Vagina (tissue), 2 donors: ENCODE measurements around the gene CD200R1L. TPM values are rescaled to one million over a fixed set of nuclear protein-coding genes. Genes with fewer than 3 reads are reported as not detected.

Source experiments
- DNase-seq, 2 donors: peaks; one replicate each; pipeline ENCODE4 v3.0.0-alpha.2; 2017; ENCODE audit errors: extremely low spot score in 2 of 2
- H3K27ac ChIP-seq: fragments of 200-600 bp; sonication (generic); one replicate; pipeline ENCODE4 v1.5.1; 2019
- H3K27me3 ChIP-seq: fragments of 200-600 bp; sonication (generic); one replicate; pipeline ENCODE4 v1.5.1; 2019
- H3K36me3 ChIP-seq, 2 donors: fragments of 200-600 bp; sonication (generic); one replicate each; pipeline ENCODE4 v1.5.1; 2017 to 2019
- H3K4me1 ChIP-seq: fragments of 200-600 bp; sonication (generic); one replicate; pipeline ENCODE4 v1.5.1; 2019
- H3K4me3 ChIP-seq, 2 donors: fragments of 200-600 bp; sonication (generic); 1 replicate in 1 of 2; 2 replicates in 1 of 2; pipeline ENCODE4 v1.5.1; 2016 to 2019
- H3K9me3 ChIP-seq: fragments of 200-600 bp; sonication (generic); one replicate; pipeline ENCODE4 v1.5.1; 2019
- POLR2A ChIP-seq, 2 donors: fragments of 450-650 bp; IDR thresholded peaks; one replicate each; pipeline ENCODE4 v1.6.1; 2017; ENCODE audit warnings: antibody characterized with exemption in 2 of 2, mild to moderate bottlenecking in 2 of 2, moderate library complexity in 2 of 2
- POLR2AphosphoS5 ChIP-seq, 2 donors: sonication (generic); formaldehyde crosslinking; IDR thresholded peaks; one replicate each; pipeline ENCODE4 v1.9.0; 2017; ENCODE audit warnings: antibody characterized with exemption in 2 of 2, mild to moderate bottlenecking in 2 of 2, low read depth in 1 of 2; ENCODE audit not compliant: insufficient read depth in 1 of 2
- intact Hi-C: fragments of 100-400 bp; cut with DNase I; formaldehyde crosslinking; loops from one replicate; pipeline ENCODE4 v1.15.1; 2023
- total RNA-seq: library from RNA; depleted of rRNA; stranded (reverse); fragments of >200 nt; gene quantifications from one replicate; pipeline ENCODE4 v1.2.3, GENCODE V29; 2016
- TF ChIP-seq, protein P1 (sequence below), 3 experiments: fragments of 450-650 bp in 2 of 3; fragments of 200-600 bp in 1 of 3; sonication (generic) in 1 of 3; IDR thresholded peaks; one replicate each; pipeline ENCODE4 v1.5.1; 2017 to 2019; ENCODE audit warnings: antibody characterized with exemption in 3 of 3, mild to moderate bottlenecking in 2 of 3, moderate library complexity in 2 of 3

The CD200R1L gene, protein sequence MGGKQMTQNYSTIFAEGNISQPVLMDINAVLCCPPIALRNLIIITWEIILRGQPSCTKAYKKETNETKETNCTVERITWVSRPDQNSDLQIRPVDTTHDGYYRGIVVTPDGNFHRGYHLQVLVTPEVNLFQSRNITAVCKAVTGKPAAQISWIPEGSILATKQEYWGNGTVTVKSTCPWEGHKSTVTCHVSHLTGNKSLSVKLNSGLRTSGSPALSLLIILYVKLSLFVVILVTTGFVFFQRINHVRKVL
- total RNA-seq: not detected

DNA sequence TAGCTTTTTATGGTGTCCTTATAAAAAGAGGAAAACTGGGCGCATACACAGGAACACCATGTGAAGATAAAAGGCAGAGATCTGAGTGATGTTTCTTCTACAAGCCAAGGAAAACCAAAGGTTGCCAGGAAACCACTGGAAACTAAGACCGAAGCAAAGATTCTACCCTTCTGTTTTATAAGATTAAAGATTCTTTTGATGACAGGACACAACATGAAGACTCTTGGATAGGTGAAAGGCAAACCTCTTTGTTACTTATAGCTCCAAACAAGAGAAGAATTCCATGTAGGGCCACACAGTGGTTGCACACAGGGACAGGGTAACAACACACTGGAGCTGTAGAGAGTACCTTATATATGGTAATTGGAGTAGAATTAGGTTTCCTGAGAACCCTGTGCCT lies at the start of gene CD200R1L:
TSS of gene CD200R1L (minus strand) at position 101 of the 400 bp plus-strand sequence. CDS start 17,497 bp downstream, outside the sequence.
- TF ChIP-seq, protein P1, sequence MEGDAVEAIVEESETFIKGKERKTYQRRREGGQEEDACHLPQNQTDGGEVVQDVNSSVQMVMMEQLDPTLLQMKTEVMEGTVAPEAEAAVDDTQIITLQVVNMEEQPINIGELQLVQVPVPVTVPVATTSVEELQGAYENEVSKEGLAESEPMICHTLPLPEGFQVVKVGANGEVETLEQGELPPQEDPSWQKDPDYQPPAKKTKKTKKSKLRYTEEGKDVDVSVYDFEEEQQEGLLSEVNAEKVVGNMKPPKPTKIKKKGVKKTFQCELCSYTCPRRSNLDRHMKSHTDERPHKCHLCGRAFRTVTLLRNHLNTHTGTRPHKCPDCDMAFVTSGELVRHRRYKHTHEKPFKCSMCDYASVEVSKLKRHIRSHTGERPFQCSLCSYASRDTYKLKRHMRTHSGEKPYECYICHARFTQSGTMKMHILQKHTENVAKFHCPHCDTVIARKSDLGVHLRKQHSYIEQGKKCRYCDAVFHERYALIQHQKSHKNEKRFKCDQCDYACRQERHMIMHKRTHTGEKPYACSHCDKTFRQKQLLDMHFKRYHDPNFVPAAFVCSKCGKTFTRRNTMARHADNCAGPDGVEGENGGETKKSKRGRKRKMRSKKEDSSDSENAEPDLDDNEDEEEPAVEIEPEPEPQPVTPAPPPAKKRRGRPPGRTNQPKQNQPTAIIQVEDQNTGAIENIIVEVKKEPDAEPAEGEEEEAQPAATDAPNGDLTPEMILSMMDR (IDR thresholded peaks at IDR 0.05): no peak
- no peak for TF ChIP-seq POLR2AphosphoS5 (IDR thresholded peaks at IDR 0.05; ENCODE audit: insufficient read depth in 1 of 2, low read depth in 1 of 2)
- TF ChIP-seq POLR2A (IDR thresholded peaks at IDR 0.05): no peak
- intact Hi-C loops: no loop called here
- H3K9me3 ChIP-seq: peaks cover 6% of the 10 kb centered on the region
- H3K4me1 ChIP-seq: no peaks in the 10 kb centered on the region
- no peak within 1 kb of the TSS for H3K4me3 ChIP-seq
- no peak for DNase-seq
- H3K27ac ChIP-seq: no peak within 1 kb of the TSS
- no peaks in the 10 kb centered on the region for H3K27me3 ChIP-seq
- H3K36me3 ChIP-seq: no peaks in the 10 kb centered on the region

DNA sequence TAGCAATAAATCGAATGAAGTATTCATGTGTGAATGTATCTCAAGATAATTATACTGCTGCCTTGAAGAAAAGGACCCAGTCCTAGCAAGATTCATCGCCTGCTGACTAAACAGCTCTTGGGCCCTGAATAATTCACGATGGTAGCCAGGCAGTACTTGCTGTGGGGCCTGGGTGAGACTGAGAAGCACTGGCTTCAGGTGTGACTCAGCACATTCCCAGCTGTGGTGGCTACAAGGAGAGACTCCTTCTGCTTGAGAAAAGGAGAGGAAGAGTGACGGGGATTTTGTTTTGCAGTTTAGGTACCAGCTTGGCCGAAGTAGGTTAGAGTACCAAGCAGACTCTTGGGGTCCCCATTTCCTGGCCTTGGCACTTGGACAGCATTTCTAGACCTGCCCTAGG lies 47.6 kb upstream of the CD200R1L start:
- H3K27ac ChIP-seq: no peak overlapping the region
- intact Hi-C loops: no loop called here
- H3K4me3 ChIP-seq: no peak overlapping the region
- TF ChIP-seq POLR2AphosphoS5 (IDR thresholded peaks at IDR 0.05; ENCODE audit: insufficient read depth in 1 of 2, low read depth in 1 of 2) (no peak), POLR2A (IDR thresholded peaks at IDR 0.05) (no peak)
- TF ChIP-seq, protein P1 (IDR thresholded peaks at IDR 0.05): no peak
- H3K36me3 ChIP-seq: no peaks in the 10 kb centered on the region
- no peak for DNase-seq
- H3K4me1 ChIP-seq: no peaks in the 10 kb centered on the region
- no peaks in the 10 kb centered on the region for H3K27me3 ChIP-seq
- no peaks in the 10 kb centered on the region for H3K9me3 ChIP-seq

DNA sequence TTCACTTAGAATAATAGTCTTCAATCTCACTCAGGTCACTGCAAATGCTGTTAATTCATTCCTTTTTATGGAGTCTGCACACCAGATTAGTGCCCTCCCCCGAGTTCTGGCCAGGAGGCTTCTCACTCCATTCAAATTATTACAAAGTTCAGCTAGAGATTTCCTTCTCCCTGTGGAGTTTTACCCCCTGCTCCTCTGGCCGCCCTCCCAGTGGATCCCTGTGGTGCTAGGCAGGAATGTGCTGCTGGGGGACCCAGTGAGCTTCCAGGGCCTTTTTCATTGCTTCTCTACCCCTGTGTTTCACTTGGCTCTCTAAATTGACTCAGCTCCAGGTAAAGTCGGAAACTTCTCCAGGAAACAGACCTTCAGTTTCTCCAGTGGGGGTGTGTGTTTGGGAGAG lies 42.7 kb upstream of the CD200R1L start:
- Histone ChIP-seq H3K9me3 (no peaks in the 10 kb centered on the region), H3K36me3 (no peaks in the 10 kb centered on the region), H3K27me3 (no peaks in the 10 kb centered on the region), H3K4me1 (no peaks in the 10 kb centered on the region), H3K27ac (no peak overlapping the region), H3K4me3 (no peak overlapping the region)
- DNase-seq: no peak
- intact Hi-C loops: no loop called here
- TF ChIP-seq, protein P1 (IDR thresholded peaks at IDR 0.05): no peak
- no peak for TF ChIP-seq POLR2AphosphoS5 (IDR thresholded peaks at IDR 0.05; ENCODE audit: insufficient read depth in 1 of 2, low read depth in 1 of 2)
- no peak for TF ChIP-seq POLR2A (IDR thresholded peaks at IDR 0.05)

DNA sequence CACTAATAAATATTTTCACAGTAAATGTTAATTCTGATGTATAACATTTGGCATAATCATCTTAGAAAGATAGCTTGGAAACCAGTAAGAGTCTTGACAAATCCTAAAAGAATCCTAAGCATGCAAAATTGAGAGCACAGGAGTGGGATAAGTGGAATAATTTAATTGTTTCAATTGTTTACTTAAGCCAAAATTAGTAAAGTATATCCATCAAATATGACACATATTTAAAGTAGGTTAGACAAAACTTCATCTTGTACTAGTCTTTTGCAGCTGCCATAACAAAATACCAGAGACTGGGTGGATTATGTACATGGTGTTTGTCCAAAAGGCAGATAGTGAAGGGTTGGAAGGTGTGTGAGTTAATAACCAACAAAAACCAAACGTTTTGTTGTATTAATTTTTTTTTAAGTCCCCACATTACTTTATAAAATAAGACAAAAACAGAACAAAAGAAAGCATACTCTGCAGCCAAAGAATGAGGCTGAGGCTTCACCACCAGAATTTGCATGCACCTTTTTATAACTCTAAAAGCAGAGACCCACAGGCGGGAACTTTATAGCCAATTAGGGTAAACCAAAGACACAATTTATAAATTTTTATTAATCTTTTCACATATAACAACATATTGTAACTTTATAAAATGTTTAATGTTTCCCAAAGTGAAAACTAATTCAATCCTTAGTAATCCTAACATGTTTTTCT lies 41.9 kb upstream of the CD200R1L start:
- H3K9me3 ChIP-seq: no peaks in the 10 kb centered on the region
- no peak overlapping the region for H3K27ac ChIP-seq
- intact Hi-C loops: no loop called here
- no peaks in the 10 kb centered on the region for H3K36me3 ChIP-seq
- no peak overlapping the region for H3K4me3 ChIP-seq
- TF ChIP-seq, protein P1 (IDR thresholded peaks at IDR 0.05): no peak
- TF ChIP-seq POLR2A (IDR thresholded peaks at IDR 0.05) (no peak), POLR2AphosphoS5 (IDR thresholded peaks at IDR 0.05; ENCODE audit: insufficient read depth in 1 of 2, low read depth in 1 of 2) (no peak)
- no peaks in the 10 kb centered on the region for H3K4me1 ChIP-seq
- no peaks in the 10 kb centered on the region for H3K27me3 ChIP-seq
- DNase-seq: no peak
